ENCODE measurements around the gene TNXB. TPM values are rescaled to one million over a fixed set of nuclear protein-coding genes. Genes with fewer than 3 reads are reported as not detected.

TNXB gene
- total RNA-seq, 4 donors from 2014 or later = 90.6 to 217 (median 181) TPM

DNA sequence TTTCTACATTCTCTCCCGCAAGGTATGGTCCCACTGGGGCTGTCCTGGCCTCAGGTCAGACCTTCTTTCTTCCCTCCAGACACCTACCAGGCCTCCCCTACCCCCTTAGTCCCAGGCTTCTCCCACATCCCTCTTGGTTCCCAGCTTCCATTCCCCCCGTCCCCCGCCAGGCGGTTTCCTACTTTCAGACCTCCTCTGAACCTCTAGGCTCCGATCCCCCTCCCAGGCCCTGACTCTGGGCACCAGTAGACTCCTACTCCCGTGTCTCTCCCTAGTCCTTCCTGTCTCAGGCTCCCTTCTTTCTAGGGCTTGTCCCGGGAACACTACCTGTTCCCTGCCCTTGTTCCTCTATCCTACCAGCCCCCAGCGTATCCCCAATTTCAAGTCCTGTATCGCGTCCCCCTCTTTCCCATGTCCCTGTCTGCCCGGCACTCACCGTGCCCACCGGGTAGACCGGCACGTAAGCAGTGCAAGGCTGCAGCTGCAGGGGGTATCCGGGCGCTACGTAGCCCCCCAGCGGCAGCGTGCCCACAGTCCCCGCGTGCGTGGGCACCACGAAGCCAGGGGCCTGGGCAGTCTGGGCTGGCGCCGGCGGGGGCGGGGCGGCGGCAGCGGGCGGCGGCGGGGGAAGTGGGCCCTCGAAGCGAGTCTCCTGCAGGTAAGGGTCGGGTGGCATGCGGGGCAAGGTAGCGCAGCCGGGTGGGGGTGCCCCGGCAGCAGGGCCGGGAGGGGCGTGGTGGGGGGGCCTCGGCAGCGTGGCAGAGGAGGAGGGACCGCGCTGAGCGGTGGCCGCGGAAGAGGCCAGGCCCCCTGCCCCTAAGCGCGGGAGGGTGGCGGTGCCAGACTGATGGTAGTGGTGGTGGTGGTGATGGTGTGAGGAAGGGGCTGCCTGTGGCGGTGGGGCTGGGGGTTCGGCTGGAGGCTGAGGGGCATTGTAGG is 41.1 kb upstream of the TNXB start:
- intact Hi-C loops (cut with DNase I; ENCODE audit: low total_unique reads) = no loop called here
- Histone ChIP-seq H3K4me3 (peak overlapping the region in 1 of 2 donors; percentile 68), H3K36me3 (no peaks in the 10 kb centered on the region)

GRCh38 chr6:32149092-32149755 is 40.1 kb upstream of the TNXB start:
- Histone ChIP-seq H3K4me1 (peaks cover 5 to 9% of the 10 kb centered on the region in 2 donors), H3K9me3 (no peaks in the 10 kb centered on the region), H3K27ac (no peak overlapping the region), H3K36me3 (no peaks in the 10 kb centered on the region), H3K27me3 (no peaks in the 10 kb centered on the region), H3K4me3 (no peak overlapping the region)
- no peak for DNase-seq
- intact Hi-C loops (cut with DNase I; ENCODE audit: low total_unique reads) = no loop called here
- TF ChIP-seq POLR2A (IDR thresholded peaks at IDR 0.05) = no peak

More for the DNA sequence above, 41.1 kb upstream of the TNXB start:
- TF ChIP-seq, protein P1, sequence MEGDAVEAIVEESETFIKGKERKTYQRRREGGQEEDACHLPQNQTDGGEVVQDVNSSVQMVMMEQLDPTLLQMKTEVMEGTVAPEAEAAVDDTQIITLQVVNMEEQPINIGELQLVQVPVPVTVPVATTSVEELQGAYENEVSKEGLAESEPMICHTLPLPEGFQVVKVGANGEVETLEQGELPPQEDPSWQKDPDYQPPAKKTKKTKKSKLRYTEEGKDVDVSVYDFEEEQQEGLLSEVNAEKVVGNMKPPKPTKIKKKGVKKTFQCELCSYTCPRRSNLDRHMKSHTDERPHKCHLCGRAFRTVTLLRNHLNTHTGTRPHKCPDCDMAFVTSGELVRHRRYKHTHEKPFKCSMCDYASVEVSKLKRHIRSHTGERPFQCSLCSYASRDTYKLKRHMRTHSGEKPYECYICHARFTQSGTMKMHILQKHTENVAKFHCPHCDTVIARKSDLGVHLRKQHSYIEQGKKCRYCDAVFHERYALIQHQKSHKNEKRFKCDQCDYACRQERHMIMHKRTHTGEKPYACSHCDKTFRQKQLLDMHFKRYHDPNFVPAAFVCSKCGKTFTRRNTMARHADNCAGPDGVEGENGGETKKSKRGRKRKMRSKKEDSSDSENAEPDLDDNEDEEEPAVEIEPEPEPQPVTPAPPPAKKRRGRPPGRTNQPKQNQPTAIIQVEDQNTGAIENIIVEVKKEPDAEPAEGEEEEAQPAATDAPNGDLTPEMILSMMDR (IDR thresholded peaks at IDR 0.05) = no peak
- no peak for TF ChIP-seq POLR2A (IDR thresholded peaks at IDR 0.05)
- no peaks in the 10 kb centered on the region for H3K9me3 ChIP-seq
- H3K27me3 ChIP-seq = no peaks in the 10 kb centered on the region
- peak overlapping the region; percentile 93 to 97 for H3K27ac ChIP-seq
- H3K4me1 ChIP-seq = peaks cover 5 to 11% of the 10 kb centered on the region in 2 donors
- DNase-seq = no peak

DNA sequence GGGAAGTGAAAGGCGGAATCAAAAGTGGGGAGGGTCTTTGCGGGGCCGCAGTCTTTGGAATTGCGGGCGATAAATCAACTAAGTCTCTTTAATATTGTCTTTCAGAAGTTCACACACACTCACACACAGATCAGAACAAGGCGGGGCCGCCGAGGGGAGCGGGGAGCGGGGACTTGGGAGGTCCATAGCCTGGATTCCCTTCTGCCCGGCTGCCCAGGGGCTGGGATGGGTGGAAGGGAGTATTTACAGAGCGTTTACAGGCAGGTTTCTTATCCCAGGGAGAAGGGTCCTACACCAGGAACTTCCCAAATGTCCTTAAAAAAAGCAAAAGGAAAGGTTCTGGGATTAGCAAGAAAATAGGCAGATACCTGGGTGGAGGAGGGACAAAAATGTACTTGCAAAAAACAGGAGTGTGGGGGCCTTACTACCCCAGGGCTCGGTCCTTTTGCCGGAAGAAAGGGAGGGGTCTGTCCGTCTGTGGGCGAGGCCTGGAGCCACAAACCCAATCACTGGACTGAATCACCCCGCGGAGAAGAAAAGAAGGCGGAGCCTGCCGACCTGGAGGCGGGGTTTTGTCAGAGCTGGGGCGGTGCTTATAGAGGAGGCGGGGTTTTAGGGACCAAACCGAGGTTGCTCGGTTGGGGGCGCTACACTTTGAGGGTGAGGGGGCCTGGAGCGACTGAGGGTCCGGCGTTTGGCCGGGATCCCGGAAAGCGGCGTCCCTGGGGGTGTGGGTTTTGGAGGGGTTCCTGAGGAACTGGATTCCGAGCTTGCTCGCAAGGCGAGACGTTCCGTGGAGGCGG is 39.4 kb upstream of the TNXB start:
- Histone ChIP-seq H3K9me3 (no peaks in the 10 kb centered on the region), H3K36me3 (no peaks in the 10 kb centered on the region), H3K27ac (no peak overlapping the region), H3K27me3 (no peaks in the 10 kb centered on the region), H3K4me1 (peaks cover 5 to 9% of the 10 kb centered on the region in 2 donors), H3K4me3 (no peak overlapping the region)
- TF ChIP-seq, protein P1 (IDR thresholded peaks at IDR 0.05) = no peak
- TF ChIP-seq POLR2A (IDR thresholded peaks at IDR 0.05) = no peak
- intact Hi-C loops (cut with DNase I; ENCODE audit: low total_unique reads) = no loop called here
- DNase-seq = no peak

- intact Hi-C loops (cut with DNase I; ENCODE audit: low total_unique reads) = no loop called here
- TF ChIP-seq, protein P1 (IDR thresholded peaks at IDR 0.05) = no peak
- no peak for TF ChIP-seq POLR2A (IDR thresholded peaks at IDR 0.05)
- no peak overlapping the region for H3K4me3 ChIP-seq
- H3K9me3 ChIP-seq = no peaks in the 10 kb centered on the region
- DNase-seq = no peak
- H3K4me1 ChIP-seq = peaks cover 4 to 6% of the 10 kb centered on the region in 2 donors
- H3K36me3 ChIP-seq = no peaks in the 10 kb centered on the region
- no peaks in the 10 kb centered on the region for H3K27me3 ChIP-seq
- H3K27ac ChIP-seq = no peak overlapping the region
These were observed 38.4 kb upstream of the TNXB start for GRCh38 chr6:32147401-32148132.

DNA sequence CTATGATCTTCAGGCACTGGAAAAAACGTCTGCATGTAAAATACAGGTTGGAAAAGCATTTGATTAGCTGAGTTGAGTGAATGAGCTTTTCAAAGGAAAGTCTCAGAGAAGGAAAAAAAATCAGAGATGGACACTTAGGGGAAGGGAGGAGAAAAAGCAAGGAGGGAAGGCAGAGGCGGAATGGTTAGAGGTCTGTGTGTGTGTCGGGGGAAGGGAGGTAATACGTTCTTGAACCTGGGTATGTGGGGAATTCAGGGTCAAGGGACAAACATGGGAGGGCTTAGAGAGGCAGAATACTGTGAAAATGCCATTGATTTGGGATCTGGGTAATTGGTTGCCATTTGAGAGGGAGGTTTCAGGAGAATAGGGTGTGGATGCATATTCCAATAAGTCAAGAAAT is 37.5 kb upstream of the TNXB start:
- Histone ChIP-seq H3K27me3 (no peaks in the 10 kb centered on the region), H3K36me3 (no peaks in the 10 kb centered on the region), H3K9me3 (no peaks in the 10 kb centered on the region), H3K4me3 (no peak overlapping the region), H3K4me1 (no peaks in the 10 kb centered on the region), H3K27ac (no peak overlapping the region)
- no peak for DNase-seq
- TF ChIP-seq, protein P1 (IDR thresholded peaks at IDR 0.05) = no peak
- no peak for TF ChIP-seq POLR2A (IDR thresholded peaks at IDR 0.05)
- intact Hi-C loops (cut with DNase I; ENCODE audit: low total_unique reads) = no loop called here
